NCI-H1417 (cell line): Measurements from ENCODE around the gene MAGEB1.

Experiments
- DNase-seq, 3 experiments: peaks; one replicate each; lab custom pipeline; 2025; lab: John Stamatoyannopoulos, UW

The MAGEB1 gene

GRCh38 chrX:30296408-30297254 is 49.7 kb downstream of the MAGEB1 start:
- peak in 1 of 3 experiments; percentile 56 for DNase-seq

- no peak for DNase-seq
Measured at GRCh38 chrX:30301208-30301607, 54.3 kb downstream of the MAGEB1 start.
